ENCODE measurements around the gene PCDHGA1. TPM values are rescaled to one million over a fixed set of nuclear protein-coding genes. Genes with fewer than 3 reads are reported as not detected.
"Not testable (repeated sequence)": the region's sequence is repeated elsewhere in the genome, so short reads cannot be mapped to it uniquely, and the experiment has no call there.

PCDHGA1 gene
- total and polyA plus RNA-seq, 9 of the 15 experiments (the other 6 are each of a cell fraction or from before 2014, with no cell fraction given): 0.05 to 0.26 (median 0.18) TPM; not detected in 2

DNA sequence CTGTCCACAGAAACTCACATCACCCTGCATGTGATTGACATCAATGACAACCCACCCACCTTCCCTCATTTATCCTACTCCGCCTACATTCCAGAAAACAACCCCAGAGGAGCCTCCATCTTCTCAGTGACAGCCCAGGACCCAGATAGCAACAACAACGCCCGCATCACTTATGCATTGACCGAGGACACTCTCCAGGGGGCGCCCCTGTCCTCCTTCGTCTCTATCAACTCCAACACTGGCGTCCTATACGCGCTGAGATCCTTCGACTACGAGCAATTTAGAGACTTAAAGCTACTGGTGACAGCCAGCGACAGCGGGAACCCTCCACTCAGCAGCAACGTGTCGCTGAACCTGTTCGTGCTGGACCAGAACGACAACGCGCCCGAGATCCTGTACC lies 15.0 kb downstream of the PCDHGA1 start:
- no peaks in the 10 kb centered on the region for H4K20me1 ChIP-seq (replicated peaks; ENCODE audit: control insufficient read depth, insufficient read depth, low read length)
- CTCF ChIA-PET (ENCODE audit: low intra/inter-chr PET ratio): interaction anchor here (2.0 kb wide), 1 partner anchor 180 kb away, joined by 4 read pairs; no protein-coding TSS in a partner anchor

DNA sequence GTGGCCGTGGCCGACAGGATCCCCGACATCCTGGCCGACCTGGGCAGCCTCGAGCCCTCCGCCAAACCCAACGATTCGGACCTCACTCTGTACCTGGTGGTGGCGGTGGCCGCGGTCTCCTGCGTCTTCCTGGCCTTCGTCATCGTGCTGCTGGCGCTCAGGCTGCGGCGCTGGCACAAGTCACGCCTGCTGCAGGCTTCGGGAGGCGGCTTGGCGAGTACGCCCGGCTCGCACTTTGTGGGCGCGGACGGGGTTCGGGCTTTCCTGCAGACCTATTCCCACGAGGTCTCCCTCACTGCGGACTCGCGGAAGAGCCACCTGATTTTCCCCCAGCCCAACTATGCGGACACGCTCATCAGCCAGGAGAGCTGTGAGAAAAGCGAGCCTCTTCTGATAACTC lies 15.7 kb downstream of the PCDHGA1 start:
- ATAC-seq; H3K9me1 ChIP-seq (ENCODE audit: control insufficient read depth, insufficient read depth, low read length); H2AFZ ChIP-seq (ENCODE audit: low read depth, low read length); H3K27ac ChIP-seq (ENCODE audit: extremely low read depth, low read depth, low read length); in situ Hi-C loops (cut with MboI); H3K4me2 ChIP-seq (ENCODE audit: insufficient read depth, low read length); H3K4me3 ChIP-seq; H3K9me3 ChIP-seq (replicated peaks; ENCODE audit: control insufficient read depth, insufficient read depth, low read depth, low read length); H4K20me1 ChIP-seq (replicated peaks; ENCODE audit: control insufficient read depth, insufficient read depth, low read length); H3K79me2 ChIP-seq (ENCODE audit: control insufficient read depth, insufficient read depth, low read length); H3K4me1 ChIP-seq (replicated peaks in 1 of 2; ENCODE audit: control insufficient read depth in 2 of 2, insufficient read depth in 2 of 2, low read length in 2 of 2); FAIRE-seq; BruUV-seq (replicated peaks); H3K36me3 ChIP-seq (ENCODE audit: control insufficient read depth, insufficient read depth, low read length); POLR2A ChIA-PET; CTCF ChIA-PET (ENCODE audit: low intra/inter-chr PET ratio); DNase-seq (ENCODE audit: extremely low read depth in 1 of 4, low spot score in 3 of 4); intact Hi-C loops (cut with micrococcal nuclease); H3K9ac ChIP-seq (ENCODE audit: insufficient read depth in 1 of 2, low read depth in 2 of 2, low read length in 2 of 2); H3K27me3 ChIP-seq (ENCODE audit: control insufficient read depth in 2 of 2, insufficient read depth in 2 of 2, low read length in 2 of 2): not testable (repeated sequence)
- 19% methylated on average over 3 of the region's 35 CpGs for WGBS (ENCODE audit: insufficient coverage, low coverage, missing lambda C conversion rate)

More for the DNA sequence above, 15.0 kb downstream of the PCDHGA1 start:
- in situ Hi-C loops (cut with MboI) (no loop called here), intact Hi-C loops (cut with micrococcal nuclease) (no loop called here)
- no peak overlapping the region for H2AFZ ChIP-seq (ENCODE audit: low read depth, low read length)
- no peak for FAIRE-seq
- POLR2A ChIA-PET: no interaction called here
- no peak overlapping the region for H3K9ac ChIP-seq (ENCODE audit: insufficient read depth in 1 of 2, low read depth in 2 of 2, low read length in 2 of 2)
- no peaks in the 10 kb centered on the region for H3K36me3 ChIP-seq (ENCODE audit: control insufficient read depth, insufficient read depth, low read length)
- H3K4me1 ChIP-seq (replicated peaks in 1 of 2; ENCODE audit: control insufficient read depth in 2 of 2, insufficient read depth in 2 of 2, low read length in 2 of 2): peaks cover 0 to 4% of the 10 kb centered on the region in 2 experiments; a peak in 2 of 5 replicates
- 31% methylated on average over 11 of the region's 20 CpGs for WGBS (ENCODE audit: insufficient coverage, low coverage, missing lambda C conversion rate)
- no peak overlapping the region for H3K4me3 ChIP-seq
- TF ChIP-seq, protein P1, sequence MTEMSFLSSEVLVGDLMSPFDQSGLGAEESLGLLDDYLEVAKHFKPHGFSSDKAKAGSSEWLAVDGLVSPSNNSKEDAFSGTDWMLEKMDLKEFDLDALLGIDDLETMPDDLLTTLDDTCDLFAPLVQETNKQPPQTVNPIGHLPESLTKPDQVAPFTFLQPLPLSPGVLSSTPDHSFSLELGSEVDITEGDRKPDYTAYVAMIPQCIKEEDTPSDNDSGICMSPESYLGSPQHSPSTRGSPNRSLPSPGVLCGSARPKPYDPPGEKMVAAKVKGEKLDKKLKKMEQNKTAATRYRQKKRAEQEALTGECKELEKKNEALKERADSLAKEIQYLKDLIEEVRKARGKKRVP (CRISPR knock-in tag; IDR thresholded peaks at IDR 0.05): no peak
- no peak for TF ChIP-seq EWSR1 (IDR thresholded peaks at IDR 0.05; ENCODE audit: borderline replicate concordance, low read depth, partially characterized antibody)
- TF ChIP-seq, protein P2, sequence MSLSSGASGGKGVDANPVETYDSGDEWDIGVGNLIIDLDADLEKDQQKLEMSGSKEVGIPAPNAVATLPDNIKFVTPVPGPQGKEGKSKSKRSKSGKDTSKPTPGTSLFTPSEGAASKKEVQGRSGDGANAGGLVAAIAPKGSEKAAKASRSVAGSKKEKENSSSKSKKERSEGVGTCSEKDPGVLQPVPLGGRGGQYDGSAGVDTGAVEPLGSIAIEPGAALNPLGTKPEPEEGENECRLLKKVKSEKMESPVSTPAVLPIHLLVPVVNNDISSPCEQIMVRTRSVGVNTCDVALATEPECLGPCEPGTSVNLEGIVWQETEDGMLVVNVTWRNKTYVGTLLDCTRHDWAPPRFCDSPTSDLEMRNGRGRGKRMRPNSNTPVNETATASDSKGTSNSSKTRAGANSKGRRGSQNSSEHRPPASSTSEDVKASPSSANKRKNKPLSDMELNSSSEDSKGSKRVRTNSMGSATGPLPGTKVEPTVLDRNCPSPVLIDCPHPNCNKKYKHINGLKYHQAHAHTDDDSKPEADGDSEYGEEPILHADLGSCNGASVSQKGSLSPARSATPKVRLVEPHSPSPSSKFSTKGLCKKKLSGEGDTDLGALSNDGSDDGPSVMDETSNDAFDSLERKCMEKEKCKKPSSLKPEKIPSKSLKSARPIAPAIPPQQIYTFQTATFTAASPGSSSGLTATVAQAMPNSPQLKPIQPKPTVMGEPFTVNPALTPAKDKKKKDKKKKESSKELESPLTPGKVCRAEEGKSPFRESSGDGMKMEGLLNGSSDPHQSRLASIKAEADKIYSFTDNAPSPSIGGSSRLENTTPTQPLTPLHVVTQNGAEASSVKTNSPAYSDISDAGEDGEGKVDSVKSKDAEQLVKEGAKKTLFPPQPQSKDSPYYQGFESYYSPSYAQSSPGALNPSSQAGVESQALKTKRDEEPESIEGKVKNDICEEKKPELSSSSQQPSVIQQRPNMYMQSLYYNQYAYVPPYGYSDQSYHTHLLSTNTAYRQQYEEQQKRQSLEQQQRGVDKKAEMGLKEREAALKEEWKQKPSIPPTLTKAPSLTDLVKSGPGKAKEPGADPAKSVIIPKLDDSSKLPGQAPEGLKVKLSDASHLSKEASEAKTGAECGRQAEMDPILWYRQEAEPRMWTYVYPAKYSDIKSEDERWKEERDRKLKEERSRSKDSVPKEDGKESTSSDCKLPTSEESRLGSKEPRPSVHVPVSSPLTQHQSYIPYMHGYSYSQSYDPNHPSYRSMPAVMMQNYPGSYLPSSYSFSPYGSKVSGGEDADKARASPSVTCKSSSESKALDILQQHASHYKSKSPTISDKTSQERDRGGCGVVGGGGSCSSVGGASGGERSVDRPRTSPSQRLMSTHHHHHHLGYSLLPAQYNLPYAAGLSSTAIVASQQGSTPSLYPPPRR (CRISPR knock-in tag; IDR thresholded peaks at IDR 0.05; ENCODE audit: borderline replicate concordance): no peak
- TF ChIP-seq, protein P3, sequence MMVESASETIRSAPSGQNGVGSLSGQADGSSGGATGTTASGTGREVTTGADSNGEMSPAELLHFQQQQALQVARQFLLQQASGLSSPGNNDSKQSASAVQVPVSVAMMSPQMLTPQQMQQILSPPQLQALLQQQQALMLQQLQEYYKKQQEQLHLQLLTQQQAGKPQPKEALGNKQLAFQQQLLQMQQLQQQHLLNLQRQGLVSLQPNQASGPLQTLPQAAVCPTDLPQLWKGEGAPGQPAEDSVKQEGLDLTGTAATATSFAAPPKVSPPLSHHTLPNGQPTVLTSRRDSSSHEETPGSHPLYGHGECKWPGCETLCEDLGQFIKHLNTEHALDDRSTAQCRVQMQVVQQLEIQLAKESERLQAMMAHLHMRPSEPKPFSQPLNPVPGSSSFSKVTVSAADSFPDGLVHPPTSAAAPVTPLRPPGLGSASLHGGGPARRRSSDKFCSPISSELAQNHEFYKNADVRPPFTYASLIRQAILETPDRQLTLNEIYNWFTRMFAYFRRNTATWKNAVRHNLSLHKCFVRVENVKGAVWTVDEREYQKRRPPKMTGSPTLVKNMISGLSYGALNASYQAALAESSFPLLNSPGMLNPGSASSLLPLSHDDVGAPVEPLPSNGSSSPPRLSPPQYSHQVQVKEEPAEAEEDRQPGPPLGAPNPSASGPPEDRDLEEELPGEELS (CRISPR knock-in tag; IDR thresholded peaks at IDR 0.05; ENCODE audit: borderline replicate concordance): no peak
- DNase-seq (ENCODE audit: extremely low read depth in 1 of 4, low spot score in 3 of 4): no peak
- peaks cover 1 to 8% of the 10 kb centered on the region in 2 experiments; a peak in 4 of 5 replicates for H3K27me3 ChIP-seq (ENCODE audit: control insufficient read depth in 2 of 2, insufficient read depth in 2 of 2, low read length in 2 of 2)
- no peaks in the 10 kb centered on the region for H3K9me3 ChIP-seq (replicated peaks; ENCODE audit: control insufficient read depth, insufficient read depth, low read depth, low read length)
- no peaks in the 10 kb centered on the region for H3K79me2 ChIP-seq (ENCODE audit: control insufficient read depth, insufficient read depth, low read length)
- H3K9me1 ChIP-seq (ENCODE audit: control insufficient read depth, insufficient read depth, low read length): no peaks in the 10 kb centered on the region
- no TSS peak for BruUV-seq (replicated peaks)
- no peak overlapping the region for H3K27ac ChIP-seq (ENCODE audit: extremely low read depth, low read depth, low read length)
- H3K4me2 ChIP-seq (ENCODE audit: insufficient read depth, low read length): no peak overlapping the region
- ATAC-seq: no peak

Measured in K562 (cell line).